H1 (cell line): ENCODE data around the gene DISC1. TPM values are rescaled to one million over a fixed set of nuclear protein-coding genes. Genes with fewer than 3 reads are reported as not detected.

Experiments
- CREB1 ChIP-seq: IDR thresholded peaks from 2 replicates; pipeline ENCODE4 v1.6.1; 2012; ENCODE audit warnings: inconsistent platforms
- RFX5 ChIP-seq: IDR thresholded peaks from 2 replicates; pipeline ENCODE4 v1.6.1; 2011; ENCODE audit warnings: low read depth, low read length, improper control_type of control experiment, borderline replicate concordance
- polyA plus RNA-seq, 7 experiments: library from polyadenylated mRNA; depleted of rRNA in 3 of 7; stranded (reverse) in 5 of 7; unstranded in 2 of 7; fragments of >200 nt in 5 of 7; fragments of 200-250 nt in 2 of 7; gene quantifications; 1 replicate in 5 of 7; 2 replicates in 1 of 7; 4 replicates in 1 of 7; pipeline versions ENCODE4 v1.2.1 to v1.2.3, GENCODE V29; 2011 to 2013; ENCODE audit warnings: missing spikeins in 2 of 7, mixed read lengths in 2 of 7
- total RNA-seq: library from RNA; stranded (reverse); fragmentation: NEBNext Ultra II Directional; extraction: Animal tissue kit (Norgen Biotek cat#: 25700); gene quantifications from 2 replicates; pipeline ENCODE4 v1.2.1, GENCODE V29; 2021
- TF ChIP-seq, protein P1 (sequence below): fragments of 300-600 bp; sonication (generic); IDR thresholded peaks from 2 replicates; pipeline ENCODE4 v1.7.1; 2012; ENCODE audit warnings: low read length, moderate library complexity, mild to moderate bottlenecking, inconsistent platforms; ENCODE audit not compliant: insufficient replicate concordance
- TF ChIP-seq, protein P2 (sequence below): IDR thresholded peaks from 2 replicates; pipeline ENCODE4 v1.6.1; 2012; ENCODE audit warnings: inconsistent platforms

Gene DISC1
- total and polyA plus RNA-seq, 2 of the 8 experiments (the other 6 are each of a cell fraction or from before 2014, with no cell fraction given) = 1.1 to 3.5 TPM

DNA sequence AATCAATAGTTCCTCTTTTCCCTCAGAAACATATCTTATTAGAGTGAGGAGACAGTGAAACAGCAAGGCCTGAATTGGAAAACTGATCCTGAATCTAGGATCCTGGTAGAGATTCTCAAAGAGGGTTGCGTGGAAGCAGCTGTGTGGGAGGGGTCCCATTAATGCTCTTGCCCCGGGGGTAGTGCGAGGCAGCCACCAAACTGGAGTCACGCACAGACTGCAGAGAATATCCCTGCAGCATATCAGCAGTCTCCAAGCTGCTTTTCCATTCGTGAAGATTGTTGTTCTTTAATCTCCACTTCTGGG lies 150.1 kb downstream of the DISC1 start (continued):
- TF ChIP-seq, protein P1, sequence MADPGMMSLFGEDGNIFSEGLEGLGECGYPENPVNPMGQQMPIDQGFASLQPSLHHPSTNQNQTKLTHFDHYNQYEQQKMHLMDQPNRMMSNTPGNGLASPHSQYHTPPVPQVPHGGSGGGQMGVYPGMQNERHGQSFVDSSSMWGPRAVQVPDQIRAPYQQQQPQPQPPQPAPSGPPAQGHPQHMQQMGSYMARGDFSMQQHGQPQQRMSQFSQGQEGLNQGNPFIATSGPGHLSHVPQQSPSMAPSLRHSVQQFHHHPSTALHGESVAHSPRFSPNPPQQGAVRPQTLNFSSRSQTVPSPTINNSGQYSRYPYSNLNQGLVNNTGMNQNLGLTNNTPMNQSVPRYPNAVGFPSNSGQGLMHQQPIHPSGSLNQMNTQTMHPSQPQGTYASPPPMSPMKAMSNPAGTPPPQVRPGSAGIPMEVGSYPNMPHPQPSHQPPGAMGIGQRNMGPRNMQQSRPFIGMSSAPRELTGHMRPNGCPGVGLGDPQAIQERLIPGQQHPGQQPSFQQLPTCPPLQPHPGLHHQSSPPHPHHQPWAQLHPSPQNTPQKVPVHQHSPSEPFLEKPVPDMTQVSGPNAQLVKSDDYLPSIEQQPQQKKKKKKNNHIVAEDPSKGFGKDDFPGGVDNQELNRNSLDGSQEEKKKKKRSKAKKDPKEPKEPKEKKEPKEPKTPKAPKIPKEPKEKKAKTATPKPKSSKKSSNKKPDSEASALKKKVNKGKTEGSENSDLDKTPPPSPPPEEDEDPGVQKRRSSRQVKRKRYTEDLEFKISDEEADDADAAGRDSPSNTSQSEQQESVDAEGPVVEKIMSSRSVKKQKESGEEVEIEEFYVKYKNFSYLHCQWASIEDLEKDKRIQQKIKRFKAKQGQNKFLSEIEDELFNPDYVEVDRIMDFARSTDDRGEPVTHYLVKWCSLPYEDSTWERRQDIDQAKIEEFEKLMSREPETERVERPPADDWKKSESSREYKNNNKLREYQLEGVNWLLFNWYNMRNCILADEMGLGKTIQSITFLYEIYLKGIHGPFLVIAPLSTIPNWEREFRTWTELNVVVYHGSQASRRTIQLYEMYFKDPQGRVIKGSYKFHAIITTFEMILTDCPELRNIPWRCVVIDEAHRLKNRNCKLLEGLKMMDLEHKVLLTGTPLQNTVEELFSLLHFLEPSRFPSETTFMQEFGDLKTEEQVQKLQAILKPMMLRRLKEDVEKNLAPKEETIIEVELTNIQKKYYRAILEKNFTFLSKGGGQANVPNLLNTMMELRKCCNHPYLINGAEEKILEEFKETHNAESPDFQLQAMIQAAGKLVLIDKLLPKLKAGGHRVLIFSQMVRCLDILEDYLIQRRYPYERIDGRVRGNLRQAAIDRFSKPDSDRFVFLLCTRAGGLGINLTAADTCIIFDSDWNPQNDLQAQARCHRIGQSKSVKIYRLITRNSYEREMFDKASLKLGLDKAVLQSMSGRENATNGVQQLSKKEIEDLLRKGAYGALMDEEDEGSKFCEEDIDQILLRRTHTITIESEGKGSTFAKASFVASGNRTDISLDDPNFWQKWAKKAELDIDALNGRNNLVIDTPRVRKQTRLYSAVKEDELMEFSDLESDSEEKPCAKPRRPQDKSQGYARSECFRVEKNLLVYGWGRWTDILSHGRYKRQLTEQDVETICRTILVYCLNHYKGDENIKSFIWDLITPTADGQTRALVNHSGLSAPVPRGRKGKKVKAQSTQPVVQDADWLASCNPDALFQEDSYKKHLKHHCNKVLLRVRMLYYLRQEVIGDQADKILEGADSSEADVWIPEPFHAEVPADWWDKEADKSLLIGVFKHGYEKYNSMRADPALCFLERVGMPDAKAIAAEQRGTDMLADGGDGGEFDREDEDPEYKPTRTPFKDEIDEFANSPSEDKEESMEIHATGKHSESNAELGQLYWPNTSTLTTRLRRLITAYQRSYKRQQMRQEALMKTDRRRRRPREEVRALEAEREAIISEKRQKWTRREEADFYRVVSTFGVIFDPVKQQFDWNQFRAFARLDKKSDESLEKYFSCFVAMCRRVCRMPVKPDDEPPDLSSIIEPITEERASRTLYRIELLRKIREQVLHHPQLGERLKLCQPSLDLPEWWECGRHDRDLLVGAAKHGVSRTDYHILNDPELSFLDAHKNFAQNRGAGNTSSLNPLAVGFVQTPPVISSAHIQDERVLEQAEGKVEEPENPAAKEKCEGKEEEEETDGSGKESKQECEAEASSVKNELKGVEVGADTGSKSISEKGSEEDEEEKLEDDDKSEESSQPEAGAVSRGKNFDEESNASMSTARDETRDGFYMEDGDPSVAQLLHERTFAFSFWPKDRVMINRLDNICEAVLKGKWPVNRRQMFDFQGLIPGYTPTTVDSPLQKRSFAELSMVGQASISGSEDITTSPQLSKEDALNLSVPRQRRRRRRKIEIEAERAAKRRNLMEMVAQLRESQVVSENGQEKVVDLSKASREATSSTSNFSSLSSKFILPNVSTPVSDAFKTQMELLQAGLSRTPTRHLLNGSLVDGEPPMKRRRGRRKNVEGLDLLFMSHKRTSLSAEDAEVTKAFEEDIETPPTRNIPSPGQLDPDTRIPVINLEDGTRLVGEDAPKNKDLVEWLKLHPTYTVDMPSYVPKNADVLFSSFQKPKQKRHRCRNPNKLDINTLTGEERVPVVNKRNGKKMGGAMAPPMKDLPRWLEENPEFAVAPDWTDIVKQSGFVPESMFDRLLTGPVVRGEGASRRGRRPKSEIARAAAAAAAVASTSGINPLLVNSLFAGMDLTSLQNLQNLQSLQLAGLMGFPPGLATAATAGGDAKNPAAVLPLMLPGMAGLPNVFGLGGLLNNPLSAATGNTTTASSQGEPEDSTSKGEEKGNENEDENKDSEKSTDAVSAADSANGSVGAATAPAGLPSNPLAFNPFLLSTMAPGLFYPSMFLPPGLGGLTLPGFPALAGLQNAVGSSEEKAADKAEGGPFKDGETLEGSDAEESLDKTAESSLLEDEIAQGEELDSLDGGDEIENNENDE = no peak
- no peak for TF ChIP-seq CREB1
- TF ChIP-seq RFX5 = no peak
- TF ChIP-seq, protein P2, sequence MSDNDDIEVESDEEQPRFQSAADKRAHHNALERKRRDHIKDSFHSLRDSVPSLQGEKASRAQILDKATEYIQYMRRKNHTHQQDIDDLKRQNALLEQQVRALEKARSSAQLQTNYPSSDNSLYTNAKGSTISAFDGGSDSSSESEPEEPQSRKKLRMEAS = no peak
